AG09309 (cell line): Measurements from ENCODE around the gene FAM50A.

ENCODE experiments used
- DNase-seq: peaks from one replicate; pipeline ENCODE4 v3.0.0-alpha.2; 2010; ENCODE audit warnings: low read depth
- H3K4me3 ChIP-seq: 2 replicates; pipeline ENCODE4 v1.5.1; 2011; ENCODE audit warnings: mild to moderate bottlenecking, low read depth, low read length, moderate library complexity; ENCODE audit not compliant: control insufficient read depth
- CTCF ChIP-seq: IDR thresholded peaks from 2 replicates; pipeline ENCODE4 v1.5.1; 2011; ENCODE audit warnings: mild to moderate bottlenecking, low read depth, low read length, inconsistent platforms; ENCODE audit not compliant: insufficient read depth, control insufficient read depth; ENCODE audit errors: missing control alignments

Gene FAM50A

DNA sequence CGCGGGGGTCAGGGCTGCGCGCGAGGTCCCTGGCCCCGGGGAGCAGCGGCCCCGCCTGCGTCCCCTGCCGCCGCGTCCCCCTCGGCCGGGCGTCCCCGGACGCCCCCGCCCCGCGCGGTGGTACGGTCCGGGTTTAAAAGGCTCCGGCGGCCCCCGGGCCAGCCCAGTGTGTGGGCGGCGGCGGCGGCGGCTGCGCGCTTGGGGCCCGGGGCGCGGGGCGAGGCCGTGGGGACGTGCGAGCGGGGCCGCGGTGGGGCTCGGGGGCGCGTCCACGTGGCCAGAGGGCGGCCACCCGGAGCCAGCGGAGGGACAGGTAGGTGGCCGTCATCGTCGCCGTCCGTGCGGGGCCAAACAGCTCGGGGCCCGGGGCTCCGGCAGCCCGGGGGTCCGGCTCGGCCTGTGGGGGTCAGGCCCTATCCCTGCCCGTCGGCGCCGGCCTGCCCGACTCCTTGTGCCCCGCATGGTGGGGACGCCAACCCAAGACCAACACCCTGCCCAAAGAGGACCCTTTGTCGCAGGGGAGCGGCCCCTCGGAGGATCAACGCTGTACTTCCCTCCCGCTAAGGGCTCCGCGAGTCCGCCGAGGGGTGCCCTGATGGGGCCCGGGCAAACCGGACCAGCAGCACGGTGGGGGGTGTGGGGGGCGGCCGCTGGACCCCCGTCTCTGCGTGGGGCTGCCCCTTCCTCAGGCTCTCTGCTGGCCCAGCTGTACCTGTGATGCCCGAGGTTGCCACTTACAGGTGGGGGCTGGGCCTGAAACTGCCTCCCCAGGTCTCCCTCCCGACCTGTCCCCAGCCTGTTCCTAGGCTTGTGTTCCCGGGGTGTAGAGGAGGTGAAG is 14.4 kb downstream of the FAM50A start, which contains the start of gene PLXNA3:
Gene PLXNA3 (plus strand): TSS at position 166 of the 838 bp plus-strand sequence. CDS start 1,903 bp downstream, outside the sequence.
- TF ChIP-seq CTCF: no peak
- peak within 1 kb of the TSS; percentile 86 for H3K4me3 ChIP-seq
- DNase-seq: no peak

GRCh38 chrX:154458954-154459778 is 15.2 kb downstream of the FAM50A start:
- no peak for DNase-seq
- H3K4me3 ChIP-seq: peak overlapping the region; percentile 86
- no peak for TF ChIP-seq CTCF

DNA sequence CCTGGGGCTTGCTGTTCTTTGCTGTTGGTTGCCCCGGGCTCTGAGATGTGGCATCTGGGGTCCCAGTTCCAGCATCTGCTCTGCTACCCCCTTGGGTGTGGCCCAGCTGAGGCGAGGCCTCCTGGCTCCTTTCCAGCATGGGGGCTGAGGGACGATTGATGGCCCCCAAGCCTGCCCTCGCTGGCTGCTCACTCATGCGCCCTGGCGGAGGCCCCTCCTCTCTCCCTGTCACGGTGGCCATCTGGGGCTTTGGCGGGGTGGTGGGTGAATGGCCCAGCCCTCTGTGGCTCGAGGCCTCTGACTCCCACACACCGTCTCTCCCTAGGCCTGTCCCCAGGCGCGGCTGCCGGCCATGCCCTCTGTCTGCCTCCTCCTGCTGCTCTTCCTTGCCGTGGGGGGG is 15.9 kb downstream of the FAM50A start:
- no peak for TF ChIP-seq CTCF
- peak overlapping the region; percentile 86 for H3K4me3 ChIP-seq

DNA sequence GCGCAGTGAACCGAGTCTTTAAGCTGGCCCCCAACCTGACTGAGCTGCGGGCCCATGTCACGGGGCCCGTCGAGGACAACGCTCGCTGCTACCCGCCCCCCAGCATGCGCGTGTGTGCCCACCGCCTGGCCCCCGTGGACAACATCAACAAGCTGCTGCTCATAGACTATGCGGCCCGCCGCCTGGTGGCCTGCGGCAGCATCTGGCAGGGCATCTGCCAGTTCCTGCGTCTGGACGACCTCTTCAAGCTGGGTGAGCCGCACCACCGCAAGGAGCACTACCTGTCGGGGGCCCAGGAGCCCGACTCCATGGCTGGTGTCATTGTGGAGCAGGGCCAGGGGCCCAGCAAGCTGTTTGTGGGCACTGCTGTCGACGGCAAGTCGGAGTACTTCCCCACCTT is 16.4 kb downstream of the FAM50A start:
- peak; percentile 23 for TF ChIP-seq CTCF
- H3K4me3 ChIP-seq: peak overlapping the region; percentile 86
- no peak for DNase-seq

More for the DNA sequence above, 15.9 kb downstream of the FAM50A start:
- DNase-seq: no peak

DNA sequence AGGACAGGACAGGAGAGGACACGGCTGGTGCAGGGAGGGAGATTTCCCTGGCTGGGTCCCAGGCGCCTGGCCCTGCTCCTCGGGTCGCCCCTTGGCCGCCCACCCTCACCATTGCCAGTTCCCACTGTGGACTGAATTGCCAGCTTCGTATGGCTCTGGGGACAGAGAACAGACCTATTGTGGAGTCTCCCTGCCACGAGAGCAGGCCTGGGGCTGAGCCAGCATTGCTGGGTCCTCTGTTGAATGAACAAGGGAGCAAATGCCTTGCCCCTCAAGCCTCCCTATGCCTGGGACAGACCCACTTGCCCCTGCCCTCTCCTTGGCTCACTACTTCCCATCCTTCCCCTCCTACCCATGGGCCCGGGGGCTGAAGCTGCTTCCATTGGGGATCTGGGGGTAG is 18.5 kb downstream of the FAM50A start:
- no peak overlapping the region for H3K4me3 ChIP-seq
- DNase-seq: no peak
- no peak for TF ChIP-seq CTCF

DNA sequence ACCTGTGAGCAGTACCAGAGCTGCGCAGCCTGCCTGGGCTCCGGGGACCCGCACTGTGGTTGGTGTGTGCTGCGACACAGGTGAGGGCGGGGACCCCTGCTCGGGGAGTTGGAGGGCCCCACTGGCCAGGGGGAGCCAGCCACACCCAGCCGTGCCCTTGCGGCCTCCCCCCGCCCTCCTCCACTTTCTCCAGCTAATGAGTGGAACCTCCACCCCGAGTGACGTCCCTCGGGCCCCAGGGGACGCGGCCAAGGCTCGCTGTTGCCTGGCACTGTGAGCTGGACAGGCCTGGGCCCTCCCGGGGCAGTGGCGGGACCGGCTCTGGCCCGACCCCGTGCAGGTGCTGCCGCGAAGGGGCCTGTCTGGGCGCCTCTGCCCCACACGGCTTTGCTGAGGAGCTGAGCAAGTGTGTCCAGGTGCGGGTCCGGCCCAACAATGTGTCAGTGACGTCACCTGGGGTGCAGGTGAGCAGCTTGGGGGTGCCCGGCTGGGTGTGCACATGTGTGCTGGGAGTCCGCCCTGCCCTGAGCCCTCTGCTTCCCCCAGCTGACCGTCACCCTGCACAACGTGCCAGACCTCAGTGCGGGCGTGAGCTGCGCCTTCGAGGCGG is 19.8 kb downstream of the FAM50A start:
- TF ChIP-seq CTCF: no peak
- no peak for DNase-seq
- H3K4me3 ChIP-seq: no peak overlapping the region
